Right cardiac atrium (tissue), 5 donors: Measurements from ENCODE around the gene FRMD4A. TPM values are rescaled to one million over a fixed set of nuclear protein-coding genes. Genes with fewer than 3 reads are reported as not detected.

Experiments
- ATAC-seq, 2 donors: fragments of 200-7000 bp; cut with Tn5 transposase; one replicate each; pipeline versions ENCODE4 v1.8.0 to v1.9.1; 2020; ENCODE audit warnings: moderate library complexity in 2 of 2, mild to moderate bottlenecking in 1 of 2
- DNase-seq, 3 donors: peaks; one replicate each; pipeline ENCODE4 v3.0.0-alpha.2; 2020
- H3K27ac ChIP-seq: one replicate; pipeline ENCODE4 v1.5.1; 2013; ENCODE audit warnings: mild to moderate bottlenecking, low read length, control low read depth, moderate library complexity
- H3K27me3 ChIP-seq: one replicate; pipeline ENCODE4 v1.6.1; 2013; ENCODE audit not compliant: control insufficient read depth, insufficient read depth
- H3K4me1 ChIP-seq: one replicate; pipeline ENCODE4 v1.6.1; 2013; ENCODE audit warnings: low read length; ENCODE audit not compliant: control insufficient read depth, insufficient read depth
- H3K4me3 ChIP-seq: one replicate; pipeline ENCODE4 v1.5.1; 2013; ENCODE audit warnings: low read length, control low read depth
- H3K9me3 ChIP-seq: one replicate; pipeline ENCODE4 v1.6.1; 2013; ENCODE audit warnings: low read length; ENCODE audit not compliant: control insufficient read depth
- WGBS: extraction: QIAGEN DNeasy Blood & Tissue Kit; methylation state at CpG from one replicate; pipeline ENCODE4 v1.1.7; 2013; 5-methylcytosine and 5-hydroxymethylcytosine counted together
- intact Hi-C, 4 donors: fragments of 100-400 bp; cut with DNase I; formaldehyde crosslinking; loops; one replicate each; pipeline versions ENCODE4 v1.11.0 to v1.14.0; 2022 to 2023
- polyA plus RNA-seq: library from polyadenylated mRNA; stranded (reverse); fragments of 200-250 nt; gene quantifications from one replicate; pipeline ENCODE4 v1.2.3, GENCODE V29; 2013
- total RNA-seq, 4 donors: library from RNA; stranded (reverse); fragmentation: NEBNext Ultra II Directional; extraction: Animal tissue kit (Norgen Biotek cat#: 25700); gene quantifications; one replicate each; pipeline ENCODE4 v1.2.1, GENCODE V29; 2021
- donor health status: healthy with polysubstance abuse.
- donor health status: DM: no; HTN: yes; CAD: no.
- donor health status: DM: no; HTN: no; CAD: no.
- donor health status: DM: no; HTN: yes; CAD: no; lungs with severe emphysema.
- donor health status: DM: yes; HTN: yes; CAD: no.

Gene FRMD4A
- total and polyA plus RNA-seq, 5 donors = 14.8 to 30.3 (median 25.1) TPM

- ATAC-seq (peak in 1 of 2 donors; percentile 14), DNase-seq (no peak)
- no peaks in the 10 kb centered on the region for H3K4me1 ChIP-seq
- intact Hi-C loops = no loop called here
- H3K27me3 ChIP-seq = no peaks in the 10 kb centered on the region
- no peaks in the 10 kb centered on the region for H3K9me3 ChIP-seq
- WGBS = 92% methylated on average over 7 of the region's 7 CpGs
- no peak overlapping the region for H3K27ac ChIP-seq
- no peak overlapping the region for H3K4me3 ChIP-seq
These were observed 597.7 kb downstream of the FRMD4A start for GRCh38 chr10:13733071-13733470.

GRCh38 chr10:13732465-13732881 is 598.3 kb downstream of the FRMD4A start:
- DNase-seq (no peak), ATAC-seq (peak in 1 of 2 donors; percentile 44)
- H3K9me3 ChIP-seq = no peaks in the 10 kb centered on the region
- intact Hi-C loops = no loop called here
- WGBS = 74% methylated on average over 6 of the region's 6 CpGs
- no peak overlapping the region for H3K4me3 ChIP-seq
- no peak overlapping the region for H3K27ac ChIP-seq
- H3K4me1 ChIP-seq = no peaks in the 10 kb centered on the region
- H3K27me3 ChIP-seq = no peaks in the 10 kb centered on the region

GRCh38 chr10:13731799-13732198 is 598.9 kb downstream of the FRMD4A start:
- DNase-seq (no peak), ATAC-seq (no peak)
- H3K27me3 ChIP-seq = no peaks in the 10 kb centered on the region
- H3K9me3 ChIP-seq = no peaks in the 10 kb centered on the region
- H3K4me3 ChIP-seq = no peak overlapping the region
- 88% methylated on average over 8 of the region's 8 CpGs for WGBS
- intact Hi-C loops = no loop called here
- H3K4me1 ChIP-seq = no peaks in the 10 kb centered on the region
- H3K27ac ChIP-seq = no peak overlapping the region

- no peaks in the 10 kb centered on the region for H3K27me3 ChIP-seq
- H3K9me3 ChIP-seq = no peaks in the 10 kb centered on the region
- no peak overlapping the region for H3K27ac ChIP-seq
- H3K4me1 ChIP-seq = no peaks in the 10 kb centered on the region
- H3K4me3 ChIP-seq = no peak overlapping the region
- ATAC-seq (no peak), DNase-seq (no peak)
- intact Hi-C loops = no loop called here
- WGBS = 87% methylated on average over 7 of the region's 7 CpGs
These were observed 599.8 kb downstream of the FRMD4A start for GRCh38 chr10:13730956-13731355.

- Histone ChIP-seq H3K27ac (no peak overlapping the region), H3K9me3 (no peaks in the 10 kb centered on the region), H3K4me3 (no peak overlapping the region), H3K27me3 (no peaks in the 10 kb centered on the region), H3K4me1 (no peaks in the 10 kb centered on the region)
- ATAC-seq = no peak
- intact Hi-C loops = no loop called here
- 81% methylated on average over 10 of the region's 10 CpGs for WGBS
- DNase-seq = no peak
These were observed 600.4 kb downstream of the FRMD4A start for GRCh38 chr10:13730306-13730652.

- H3K27ac ChIP-seq = no peak overlapping the region
- no peaks in the 10 kb centered on the region for H3K4me1 ChIP-seq
- no peak for ATAC-seq
- 85% methylated on average over 11 of the region's 11 CpGs for WGBS
- no peaks in the 10 kb centered on the region for H3K9me3 ChIP-seq
- DNase-seq = no peak
- H3K4me3 ChIP-seq = no peak overlapping the region
- H3K27me3 ChIP-seq = no peaks in the 10 kb centered on the region
- intact Hi-C loops = no loop called here
These were observed 601.0 kb downstream of the FRMD4A start for GRCh38 chr10:13729586-13730305.

- Histone ChIP-seq H3K4me1 (no peaks in the 10 kb centered on the region), H3K9me3 (no peaks in the 10 kb centered on the region), H3K4me3 (no peak overlapping the region), H3K27me3 (no peaks in the 10 kb centered on the region), H3K27ac (no peak overlapping the region)
- WGBS = 94% methylated on average over 26 of the region's 26 CpGs
- DNase-seq (no peak), ATAC-seq (no peak)
- intact Hi-C loops = no loop called here
These were observed 601.7 kb downstream of the FRMD4A start for GRCh38 chr10:13728898-13729535.

GRCh38 chr10:13725594-13725993 is 605.1 kb downstream of the FRMD4A start:
- Histone ChIP-seq H3K4me3 (no peak overlapping the region), H3K27me3 (no peaks in the 10 kb centered on the region), H3K4me1 (no peaks in the 10 kb centered on the region), H3K27ac (no peak overlapping the region), H3K9me3 (no peaks in the 10 kb centered on the region)
- intact Hi-C loops = no loop called here
- 90% methylated on average over 4 of the region's 4 CpGs for WGBS
- DNase-seq (no peak), ATAC-seq (no peak)

GRCh38 chr10:13724484-13724883 is 606.2 kb downstream of the FRMD4A start:
- intact Hi-C loops = no loop called here
- peaks cover under 1% of the 10 kb centered on the region for H3K4me1 ChIP-seq
- DNase-seq (peak in 1 of 3 donors; percentile 54), ATAC-seq (peak; percentile 65 to 67)
- WGBS = 52% methylated on average over 10 of the region's 10 CpGs
- no peak overlapping the region for H3K27ac ChIP-seq
- no peaks in the 10 kb centered on the region for H3K27me3 ChIP-seq
- H3K4me3 ChIP-seq = no peak overlapping the region
- H3K9me3 ChIP-seq = no peaks in the 10 kb centered on the region

- Histone ChIP-seq H3K9me3 (no peaks in the 10 kb centered on the region), H3K27me3 (no peaks in the 10 kb centered on the region), H3K4me1 (peaks cover 5% of the 10 kb centered on the region), H3K27ac (no peak overlapping the region), H3K4me3 (no peak overlapping the region)
- 86% methylated on average over 4 of the region's 4 CpGs for WGBS
- DNase-seq (no peak), ATAC-seq (no peak)
- intact Hi-C loops = no loop called here
These were observed 607.7 kb downstream of the FRMD4A start for GRCh38 chr10:13722747-13723653.

- 97% methylated on average over 7 of the region's 7 CpGs for WGBS
- no peaks in the 10 kb centered on the region for H3K9me3 ChIP-seq
- no peak for DNase-seq
- H3K4me3 ChIP-seq = no peak overlapping the region
- no peaks in the 10 kb centered on the region for H3K27me3 ChIP-seq
- no peak overlapping the region for H3K27ac ChIP-seq
- intact Hi-C loops = no loop called here
- H3K4me1 ChIP-seq = peaks cover 8% of the 10 kb centered on the region
- no peak for ATAC-seq
These were observed 609.2 kb downstream of the FRMD4A start for GRCh38 chr10:13721486-13721885.
